Calu3 (cell line): Measurements from ENCODE around the gene LILRB2. TPM values are rescaled to one million over a fixed set of nuclear protein-coding genes. Genes with fewer than 3 reads are reported as not detected.

Experiments used
- BruUV-seq: library from RNA; stranded (reverse); fragments of 400-500 nt; replicated peaks from 2 replicates; lab custom pipeline; 2021; lab: Mats Ljungman, UMichigan
- CTCF ChIA-PET: fragments of 300-600 bp; sonication (Branson Sonifier 250); formaldehyde crosslinking; loops from one replicate; lab custom pipeline; 2022; ENCODE audit warnings: antibody characterized with exemption; lab: Charles Lee
- DNase-seq: peaks from one replicate; pipeline ENCODE4 v3.0.0; 2022
- H3K27ac Mint-ChIP-seq: one replicate; pipeline ENCODE4 v1.8.0; 2022; ENCODE audit warnings: mixed read lengths; ENCODE audit not compliant: unreplicated experiment
- H3K27me3 Mint-ChIP-seq: one replicate; pipeline ENCODE4 v1.8.0; 2022; ENCODE audit warnings: mixed read lengths; ENCODE audit not compliant: unreplicated experiment
- H3K36me3 Mint-ChIP-seq: one replicate; pipeline ENCODE4 v1.8.0; 2022; ENCODE audit warnings: mild to moderate bottlenecking, moderate library complexity, mixed read lengths; ENCODE audit not compliant: insufficient read depth, unreplicated experiment
- H3K4me1 Mint-ChIP-seq: one replicate; pipeline ENCODE4 v1.8.0; 2022; ENCODE audit warnings: mild to moderate bottlenecking, low read depth, mixed read lengths; ENCODE audit not compliant: unreplicated experiment
- H3K4me3 Mint-ChIP-seq: one replicate; pipeline ENCODE4 v1.8.0; 2022; ENCODE audit warnings: mild to moderate bottlenecking, low read depth, moderate library complexity, mixed read lengths; ENCODE audit not compliant: unreplicated experiment
- H3K9me3 Mint-ChIP-seq: one replicate; pipeline ENCODE4 v1.8.0; 2022; ENCODE audit warnings: low read depth, mixed read lengths; ENCODE audit not compliant: unreplicated experiment
- intact Hi-C: fragments of 100-400 bp; cut with micrococcal nuclease; formaldehyde crosslinking; loops from one replicate; pipeline ENCODE4 v1.10.0; 2022; ENCODE audit not compliant: unreplicated experiment
- total RNA-seq: library from RNA; stranded (reverse); gene quantifications from 2 replicates; pipeline ENCODE4 v1.2.3, GENCODE V29; 2022
- TF ChIP-seq, protein P1 (sequence below): fragments of 200-600 bp; IDR thresholded peaks from one replicate; pipeline ENCODE4 v1.8.0; 2022; ENCODE audit warnings: antibody characterized with exemption; ENCODE audit not compliant: unreplicated experiment

LILRB2 gene
- total RNA-seq, 1 experiment from 2014 or later: not detected

DNA sequence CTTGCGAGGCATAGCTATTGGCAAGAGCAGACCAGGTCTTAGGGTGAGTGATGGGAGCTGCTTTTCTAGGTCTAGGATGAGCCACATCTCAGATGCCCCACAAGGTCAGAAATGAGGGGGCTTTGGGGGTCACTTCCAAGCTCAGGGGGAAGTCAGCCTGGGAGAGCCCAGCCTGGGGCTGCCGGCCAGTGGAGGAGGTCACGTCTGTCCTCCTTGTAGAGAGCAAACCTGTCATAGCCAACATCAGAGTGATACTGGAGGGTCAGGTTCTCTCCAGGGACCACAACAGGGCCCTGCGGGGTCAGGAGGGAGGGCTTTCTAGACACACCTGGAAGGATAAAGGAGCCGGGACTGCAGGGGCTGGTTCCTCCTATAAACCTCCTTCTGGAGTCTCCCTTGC is 29.6 kb upstream of the LILRB2 start:
- TF ChIP-seq, protein P1, sequence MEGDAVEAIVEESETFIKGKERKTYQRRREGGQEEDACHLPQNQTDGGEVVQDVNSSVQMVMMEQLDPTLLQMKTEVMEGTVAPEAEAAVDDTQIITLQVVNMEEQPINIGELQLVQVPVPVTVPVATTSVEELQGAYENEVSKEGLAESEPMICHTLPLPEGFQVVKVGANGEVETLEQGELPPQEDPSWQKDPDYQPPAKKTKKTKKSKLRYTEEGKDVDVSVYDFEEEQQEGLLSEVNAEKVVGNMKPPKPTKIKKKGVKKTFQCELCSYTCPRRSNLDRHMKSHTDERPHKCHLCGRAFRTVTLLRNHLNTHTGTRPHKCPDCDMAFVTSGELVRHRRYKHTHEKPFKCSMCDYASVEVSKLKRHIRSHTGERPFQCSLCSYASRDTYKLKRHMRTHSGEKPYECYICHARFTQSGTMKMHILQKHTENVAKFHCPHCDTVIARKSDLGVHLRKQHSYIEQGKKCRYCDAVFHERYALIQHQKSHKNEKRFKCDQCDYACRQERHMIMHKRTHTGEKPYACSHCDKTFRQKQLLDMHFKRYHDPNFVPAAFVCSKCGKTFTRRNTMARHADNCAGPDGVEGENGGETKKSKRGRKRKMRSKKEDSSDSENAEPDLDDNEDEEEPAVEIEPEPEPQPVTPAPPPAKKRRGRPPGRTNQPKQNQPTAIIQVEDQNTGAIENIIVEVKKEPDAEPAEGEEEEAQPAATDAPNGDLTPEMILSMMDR: no peak
- H3K36me3 Mint-ChIP-seq: no peaks in the 10 kb centered on the region
- BruUV-seq: no TSS peak
- intact Hi-C loops: no loop called here
- no peaks in the 10 kb centered on the region for H3K4me1 Mint-ChIP-seq
- CTCF ChIA-PET: no interaction called here
- peaks cover 79% of the 10 kb centered on the region for H3K27me3 Mint-ChIP-seq
- DNase-seq: no peak
- no peaks in the 10 kb centered on the region for H3K9me3 Mint-ChIP-seq
- no peak overlapping the region for H3K4me3 Mint-ChIP-seq
- H3K27ac Mint-ChIP-seq: no peak overlapping the region

DNA sequence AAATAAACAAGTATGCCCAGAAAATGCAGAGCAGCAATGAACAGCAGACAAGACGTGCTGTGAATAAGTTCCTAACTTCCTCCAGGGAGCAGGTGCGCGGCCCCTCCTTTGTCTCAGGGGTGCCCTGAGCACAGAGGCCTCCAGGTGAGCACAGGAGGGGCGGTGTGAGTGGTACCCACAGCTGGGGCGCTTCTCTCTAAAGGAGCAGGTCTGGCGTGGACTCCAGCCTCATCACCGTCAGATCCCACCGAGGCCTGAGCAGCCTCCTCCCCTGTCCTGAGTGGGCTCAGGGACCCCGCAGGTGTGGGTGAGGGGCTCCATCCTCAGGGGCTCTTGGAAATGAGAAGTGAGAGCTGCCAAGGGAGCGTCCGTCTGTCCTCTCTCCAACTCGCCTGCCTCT is 28.9 kb upstream of the LILRB2 start:
- intact Hi-C loops: no loop called here
- TF ChIP-seq, protein P1: no peak
- no TSS peak for BruUV-seq
- peaks cover 3% of the 10 kb centered on the region for H3K9me3 Mint-ChIP-seq
- no peaks in the 10 kb centered on the region for H3K4me1 Mint-ChIP-seq
- DNase-seq: no peak
- CTCF ChIA-PET: no interaction called here
- H3K27ac Mint-ChIP-seq: no peak overlapping the region
- no peaks in the 10 kb centered on the region for H3K36me3 Mint-ChIP-seq
- peaks cover 84% of the 10 kb centered on the region for H3K27me3 Mint-ChIP-seq
- H3K4me3 Mint-ChIP-seq: no peak overlapping the region

GRCh38 chr19:54307389-54308020 is 26.6 kb upstream of the LILRB2 start:
- BruUV-seq: no TSS peak
- Mint-ChIP-seq H3K27me3 (peaks cover 82% of the 10 kb centered on the region), H3K9me3 (peaks cover 5% of the 10 kb centered on the region), H3K27ac (no peak overlapping the region), H3K4me1 (no peaks in the 10 kb centered on the region), H3K4me3 (no peak overlapping the region), H3K36me3 (no peaks in the 10 kb centered on the region)
- intact Hi-C loops: no loop called here
- CTCF ChIA-PET: no interaction called here
- TF ChIP-seq, protein P1: no peak
- no peak for DNase-seq

DNA sequence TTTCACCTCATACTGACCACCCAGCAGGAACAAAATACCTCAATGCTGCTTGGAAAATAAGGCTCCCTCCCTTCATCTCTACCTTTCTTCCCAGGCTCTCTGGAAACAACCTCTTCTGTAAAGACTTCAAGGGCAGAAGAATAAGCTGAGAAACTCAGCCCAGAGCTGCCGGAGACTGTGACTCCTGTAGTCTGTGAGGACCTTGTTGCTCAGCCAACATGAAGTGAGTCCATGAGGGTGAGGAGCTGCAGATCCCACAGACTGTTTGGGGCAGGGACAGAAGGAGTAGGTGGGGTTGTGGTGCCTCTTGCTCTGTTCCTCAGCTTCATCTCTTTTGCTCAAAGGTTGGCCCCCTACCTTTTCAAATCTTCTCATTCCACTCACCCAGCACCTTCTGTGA is 24.2 kb upstream of the LILRB2 start:
- BruUV-seq: no TSS peak
- Mint-ChIP-seq H3K4me1 (no peaks in the 10 kb centered on the region), H3K9me3 (peaks cover 5% of the 10 kb centered on the region), H3K4me3 (no peak overlapping the region), H3K27ac (no peak overlapping the region), H3K27me3 (peaks cover 82% of the 10 kb centered on the region), H3K36me3 (no peaks in the 10 kb centered on the region)
- TF ChIP-seq, protein P1: no peak
- no peak for DNase-seq
- CTCF ChIA-PET: interaction anchor here (0.6 kb wide), 1 partner anchor 701 kb away, joined by 4 read pairs; no protein-coding TSS in a partner anchor
- intact Hi-C loops: no loop called here
